ENCODE measurements around the gene TMEFF2.
A peak's percentile ranks its signal among the peaks of the same experiment; 100 is the strongest.

TMEFF2 gene

GRCh38 chr2:192194866-192195547, at the start of gene TMEFF2:
TSS of gene TMEFF2 (minus strand) at chr2:192194933. CDS start at chr2:192194524, 409 bp downstream.
- peak; percentile 79 for DNase-seq

- no peak for DNase-seq
Measured at GRCh38 chr2:192243488-192243887, 48.8 kb upstream of the TMEFF2 start.

- no peak for DNase-seq
Measured at GRCh38 chr2:192236136-192236535, 41.4 kb upstream of the TMEFF2 start.

GRCh38 chr2:192230889-192231453, 36.2 kb upstream of the TMEFF2 start:
- DNase-seq: no peak

- DNase-seq: no peak
Measured at GRCh38 chr2:192228685-192229084, 34.0 kb upstream of the TMEFF2 start.

- DNase-seq: no peak
Measured at GRCh38 chr2:192218970-192219369, 24.2 kb upstream of the TMEFF2 start.

- no peak for DNase-seq
Measured at GRCh38 chr2:192218377-192218776, 23.6 kb upstream of the TMEFF2 start.

GRCh38 chr2:192216336-192216735, 21.6 kb upstream of the TMEFF2 start:
- DNase-seq: no peak

- no peak for DNase-seq
Measured at GRCh38 chr2:192215096-192215877, 20.6 kb upstream of the TMEFF2 start.

GRCh38 chr2:192208848-192209247, 14.1 kb upstream of the TMEFF2 start:
- DNase-seq: no peak

- DNase-seq: no peak
Measured at GRCh38 chr2:192206399-192206798, 11.7 kb upstream of the TMEFF2 start.

- no peak for DNase-seq
Measured at GRCh38 chr2:192203876-192204275, 9.1 kb upstream of the TMEFF2 start.

- no peak for DNase-seq
Measured at GRCh38 chr2:192202373-192202772, 7.6 kb upstream of the TMEFF2 start.

- DNase-seq: no peak
Measured at GRCh38 chr2:192201116-192201515, 6.4 kb upstream of the TMEFF2 start.

GRCh38 chr2:192197357-192197756, 2.6 kb upstream of the TMEFF2 start:
- DNase-seq: no peak

GRCh38 chr2:192196421-192197194, 1.9 kb upstream of the TMEFF2 start:
- no peak for DNase-seq

GRCh38 chr2:192195548-192196418, 1.1 kb upstream of the TMEFF2 start:
- no peak for DNase-seq

GRCh38 chr2:192194265-192194865, 368 bp downstream of the TMEFF2 start:
- peak; percentile 79 for DNase-seq

- DNase-seq: peak; percentile 25
Measured at GRCh38 chr2:192190474-192190873, 4.3 kb downstream of the TMEFF2 start.

- no peak for DNase-seq
Measured at GRCh38 chr2:192186806-192187205, 7.9 kb downstream of the TMEFF2 start.

GRCh38 chr2:192184349-192184748, 10.4 kb downstream of the TMEFF2 start:
- DNase-seq: no peak

GRCh38 chr2:192183296-192183695, 11.4 kb downstream of the TMEFF2 start:
- DNase-seq: no peak
